PC-9 (cell line): ENCODE measurements around the gene FAM234A. TPM values are rescaled to one million over a fixed set of nuclear protein-coding genes. Genes with fewer than 3 reads are reported as not detected.
"Not testable (repeated sequence)": the region's sequence is repeated elsewhere in the genome, so short reads cannot be mapped to it uniquely, and the experiment has no call there.

ENCODE experiments used
- BruUV-seq: library from RNA; stranded (reverse); fragments of 400-500 nt; replicated peaks from 2 replicates; lab custom pipeline; 2021; lab: Mats Ljungman, UMichigan
- CTCF ChIA-PET: fragments of 300-600 bp; sonication (Branson Sonifier 250); formaldehyde crosslinking; loops from one replicate; lab custom pipeline; 2022; ENCODE audit warnings: antibody characterized with exemption; lab: Charles Lee
- POLR2A ChIA-PET: fragments of 300-600 bp; sonication (Branson Sonifier 250); formaldehyde crosslinking; loops from one replicate; lab custom pipeline; 2022; ENCODE audit warnings: antibody characterized with exemption; ENCODE audit not compliant: unreplicated experiment; lab: Charles Lee
- DNase-seq, 2 experiments: peaks; one replicate each; pipeline versions ENCODE4 v3.0.0 to v3.0.0-alpha.2; 2015 to 2022; ENCODE audit warnings: mixed read lengths in 1 of 2
- H2AFZ ChIP-seq: fragments of 200-600 bp; sonication (generic); 2 replicates; pipeline ENCODE4 v1.8.1; 2017; ENCODE audit warnings: antibody characterized with exemption
- H3F3A ChIP-seq: fragments of 200-600 bp; sonication (generic); 2 replicates; pipeline ENCODE4 v1.8.1; 2017; ENCODE audit warnings: antibody characterized with exemption, mild to moderate bottlenecking, low read depth; ENCODE audit not compliant: insufficient read depth
- H3K27ac ChIP-seq: fragments of 200-600 bp; sonication (generic); 2 replicates; pipeline ENCODE4 v1.6.1; 2016; ENCODE audit warnings: mixed run types
- H3K27me3 ChIP-seq: fragments of 200-600 bp; sonication (generic); 2 replicates; pipeline ENCODE4 v1.6.1; 2016; ENCODE audit warnings: low read depth, mixed run types; ENCODE audit not compliant: insufficient read depth
- H3K36me3 ChIP-seq: fragments of 200-600 bp; sonication (generic); 2 replicates; pipeline ENCODE4 v1.6.1; 2016; ENCODE audit warnings: low read depth, mixed run types
- H3K4me1 ChIP-seq: fragments of 200-600 bp; sonication (generic); replicated peaks from 2 replicates; pipeline ENCODE4 v1.6.1; 2016; ENCODE audit warnings: mixed run types; ENCODE audit not compliant: insufficient read depth
- H3K4me2 ChIP-seq: fragments of 200-600 bp; sonication (generic); 2 replicates; pipeline ENCODE4 v1.6.1; 2017; ENCODE audit warnings: mixed run types
- H3K4me3 ChIP-seq: fragments of 200-600 bp; sonication (generic); 2 replicates; pipeline ENCODE4 v1.6.1; 2016; ENCODE audit warnings: mixed run types
- H3K79me2 ChIP-seq: fragments of 200-600 bp; sonication (generic); 2 replicates; pipeline ENCODE4 v1.6.1; 2017; ENCODE audit warnings: low read depth, mixed run types
- H3K9me2 ChIP-seq: fragments of 200-600 bp; sonication (generic); 2 replicates; pipeline ENCODE4 v1.8.1; 2017; ENCODE audit warnings: mild to moderate bottlenecking; ENCODE audit not compliant: insufficient read depth
- H3K9me3 ChIP-seq: fragments of 200-600 bp; sonication (generic); 2 replicates; pipeline ENCODE4 v1.8.1; 2016; ENCODE audit warnings: low read depth; ENCODE audit not compliant: insufficient read depth
- H4K20me1 ChIP-seq: fragments of 200-600 bp; sonication (generic); 2 replicates; pipeline ENCODE4 v1.8.1; 2017; ENCODE audit not compliant: insufficient read depth
- EZH2 ChIP-seq: fragments of 200-600 bp; sonication (generic); IDR thresholded peaks from 2 replicates; pipeline ENCODE4 v1.8.0; 2017; ENCODE audit warnings: antibody characterized with exemption, low read depth
- intact Hi-C: fragments of 100-400 bp; cut with micrococcal nuclease; formaldehyde crosslinking; loops from one replicate; pipeline ENCODE4 v1.10.0; 2022; ENCODE audit not compliant: unreplicated experiment
- total RNA-seq: library from RNA; stranded (reverse); gene quantifications from 2 replicates; pipeline ENCODE4 v1.2.3, GENCODE V29; 2021
- TF ChIP-seq, protein P1 (sequence below): fragments of 200-600 bp; sonication (generic); conservative IDR thresholded peaks from 2 replicates; pipeline ENCODE4 v1.6.1; 2017; ENCODE audit warnings: mixed run types, antibody characterized with exemption, mild to moderate bottlenecking, moderate library complexity

Gene FAM234A
- total RNA-seq, 1 experiment from 2014 or later, result 131 TPM

DNA sequence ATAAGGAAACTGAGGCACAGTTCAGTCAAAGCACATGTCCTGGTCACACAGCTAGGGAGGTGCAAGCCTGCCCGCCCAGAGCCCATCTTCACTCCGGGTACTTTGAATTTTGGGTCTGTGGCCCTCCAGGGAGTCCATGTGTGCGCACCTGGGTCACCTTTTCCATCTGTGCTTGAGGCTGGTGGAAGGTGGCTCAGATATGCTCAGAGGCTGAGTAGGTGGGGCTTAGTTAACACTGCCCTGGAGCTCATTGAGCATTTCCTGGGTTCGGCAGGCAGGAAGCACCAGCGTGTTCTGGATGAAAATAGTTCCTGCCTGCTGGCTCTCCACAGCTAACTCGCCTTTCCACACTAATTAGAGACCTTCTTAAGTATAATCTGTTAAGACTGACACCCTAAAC, 19.2 kb downstream of the FAM234A start:
- TF ChIP-seq EZH2, result no peak
- TF ChIP-seq, protein P1, sequence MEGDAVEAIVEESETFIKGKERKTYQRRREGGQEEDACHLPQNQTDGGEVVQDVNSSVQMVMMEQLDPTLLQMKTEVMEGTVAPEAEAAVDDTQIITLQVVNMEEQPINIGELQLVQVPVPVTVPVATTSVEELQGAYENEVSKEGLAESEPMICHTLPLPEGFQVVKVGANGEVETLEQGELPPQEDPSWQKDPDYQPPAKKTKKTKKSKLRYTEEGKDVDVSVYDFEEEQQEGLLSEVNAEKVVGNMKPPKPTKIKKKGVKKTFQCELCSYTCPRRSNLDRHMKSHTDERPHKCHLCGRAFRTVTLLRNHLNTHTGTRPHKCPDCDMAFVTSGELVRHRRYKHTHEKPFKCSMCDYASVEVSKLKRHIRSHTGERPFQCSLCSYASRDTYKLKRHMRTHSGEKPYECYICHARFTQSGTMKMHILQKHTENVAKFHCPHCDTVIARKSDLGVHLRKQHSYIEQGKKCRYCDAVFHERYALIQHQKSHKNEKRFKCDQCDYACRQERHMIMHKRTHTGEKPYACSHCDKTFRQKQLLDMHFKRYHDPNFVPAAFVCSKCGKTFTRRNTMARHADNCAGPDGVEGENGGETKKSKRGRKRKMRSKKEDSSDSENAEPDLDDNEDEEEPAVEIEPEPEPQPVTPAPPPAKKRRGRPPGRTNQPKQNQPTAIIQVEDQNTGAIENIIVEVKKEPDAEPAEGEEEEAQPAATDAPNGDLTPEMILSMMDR, result no peak
- H3K27ac ChIP-seq, result no peak overlapping the region
- no peak overlapping the region for H2AFZ ChIP-seq
- H3K4me3 ChIP-seq, result no peak overlapping the region
- ChIA-PET POLR2A (interaction anchor here (0.7 kb wide), 1 partner anchor 13 kb away, joined by 3 read pairs; no protein-coding TSS in a partner anchor), CTCF (no interaction called here)
- no peaks in the 10 kb centered on the region for H3K9me2 ChIP-seq
- no peak overlapping the region for H3K4me2 ChIP-seq
- BruUV-seq, result no TSS peak
- intact Hi-C loops, result no loop called here
- no peaks in the 10 kb centered on the region for H3K79me2 ChIP-seq
- no peaks in the 10 kb centered on the region for H4K20me1 ChIP-seq
- H3F3A ChIP-seq, result no peaks in the 10 kb centered on the region
- no peaks in the 10 kb centered on the region for H3K9me3 ChIP-seq
- H3K27me3 ChIP-seq, result no peaks in the 10 kb centered on the region
- peaks cover 14% of the 10 kb centered on the region; the same call in 1 of the 2 replicates for H3K4me1 ChIP-seq
- DNase-seq, result no peak
- H3K36me3 ChIP-seq, result no peaks in the 10 kb centered on the region

DNA sequence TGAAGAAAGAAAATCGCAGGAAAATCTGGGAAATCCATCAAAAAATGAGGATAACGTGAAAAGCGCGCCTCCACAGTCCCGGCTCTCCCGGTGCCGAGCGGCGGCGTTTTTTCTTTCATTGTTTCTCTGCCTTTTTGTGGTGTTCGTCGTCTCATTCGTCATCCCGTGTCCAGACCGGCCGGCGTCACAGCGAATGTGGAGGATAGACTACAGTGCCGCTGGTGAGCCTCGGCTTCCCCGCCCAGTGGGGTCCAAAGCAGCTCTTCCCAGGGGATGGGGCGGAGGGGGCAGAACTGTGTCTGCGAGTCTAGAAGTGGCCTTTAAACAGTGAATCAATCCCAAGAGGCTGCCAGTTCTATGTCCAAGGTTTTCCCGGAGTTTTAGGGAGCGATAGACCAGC, 19.8 kb downstream of the FAM234A start:
- Histone ChIP-seq H3K4me3 (no peak overlapping the region), H4K20me1 (no peaks in the 10 kb centered on the region), H2AFZ (no peak overlapping the region), H3K27me3 (no peaks in the 10 kb centered on the region), H3K36me3 (no peaks in the 10 kb centered on the region), H3F3A (no peaks in the 10 kb centered on the region), H3K9me2 (no peaks in the 10 kb centered on the region), H3K4me1 (peaks cover 14% of the 10 kb centered on the region; the same call in 1 of the 2 replicates), H3K9me3 (no peaks in the 10 kb centered on the region), H3K27ac (no peak overlapping the region), H3K79me2 (no peaks in the 10 kb centered on the region), H3K4me2 (no peak overlapping the region)
- no TSS peak for BruUV-seq
- CTCF ChIA-PET, result no interaction called here
- POLR2A ChIA-PET, result interaction anchor here (0.6 kb wide), 1 partner anchor 92 kb away, joined by 3 read pairs; no protein-coding TSS in a partner anchor
- DNase-seq, result no peak
- TF ChIP-seq, protein P1, result no peak
- no peak for TF ChIP-seq EZH2
- intact Hi-C loops, result no loop called here

DNA sequence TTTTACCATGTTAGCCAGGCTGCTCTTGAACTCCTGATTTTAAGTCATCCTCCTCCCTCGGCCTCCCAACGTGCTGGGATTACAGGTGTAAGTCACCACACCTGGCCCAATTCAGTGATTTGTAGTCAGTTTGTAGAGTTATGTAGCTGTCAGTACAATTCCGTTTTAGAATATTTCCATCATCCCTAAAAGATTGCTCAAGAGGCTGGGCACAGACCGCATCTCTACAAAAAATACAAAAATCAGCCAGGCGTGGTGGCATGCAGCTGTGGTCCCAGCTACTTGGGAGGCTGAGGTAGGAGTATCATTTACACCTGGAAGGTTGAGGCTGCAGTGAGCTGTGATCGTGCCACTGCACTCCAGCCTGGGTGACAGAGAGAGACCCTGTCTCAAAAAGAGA, 20.6 kb downstream of the FAM234A start:
- no peaks in the 10 kb centered on the region for H3K79me2 ChIP-seq
- BruUV-seq, result no TSS peak
- no peak overlapping the region for H3K27ac ChIP-seq
- H3F3A ChIP-seq, result no peaks in the 10 kb centered on the region
- no peaks in the 10 kb centered on the region for H4K20me1 ChIP-seq
- no peak overlapping the region for H2AFZ ChIP-seq
- no peak for DNase-seq
- no peaks in the 10 kb centered on the region for H3K9me3 ChIP-seq
- no peaks in the 10 kb centered on the region for H3K9me2 ChIP-seq
- H3K36me3 ChIP-seq, result no peaks in the 10 kb centered on the region
- POLR2A ChIA-PET, result interaction anchor here (0.6 to 0.7 kb wide), 2 partner anchors 91 to 125 kb away, joined by 3 read pairs; no protein-coding TSS in a partner anchor
- intact Hi-C loops, result no loop called here
- no peak overlapping the region for H3K4me2 ChIP-seq
- CTCF ChIA-PET, result no interaction called here
- no peaks in the 10 kb centered on the region for H3K27me3 ChIP-seq
- TF ChIP-seq, protein P1, result no peak
- TF ChIP-seq EZH2, result no peak
- H3K4me1 ChIP-seq, result peaks cover 12% of the 10 kb centered on the region; the same call in 1 of the 2 replicates
- H3K4me3 ChIP-seq, result no peak overlapping the region

DNA sequence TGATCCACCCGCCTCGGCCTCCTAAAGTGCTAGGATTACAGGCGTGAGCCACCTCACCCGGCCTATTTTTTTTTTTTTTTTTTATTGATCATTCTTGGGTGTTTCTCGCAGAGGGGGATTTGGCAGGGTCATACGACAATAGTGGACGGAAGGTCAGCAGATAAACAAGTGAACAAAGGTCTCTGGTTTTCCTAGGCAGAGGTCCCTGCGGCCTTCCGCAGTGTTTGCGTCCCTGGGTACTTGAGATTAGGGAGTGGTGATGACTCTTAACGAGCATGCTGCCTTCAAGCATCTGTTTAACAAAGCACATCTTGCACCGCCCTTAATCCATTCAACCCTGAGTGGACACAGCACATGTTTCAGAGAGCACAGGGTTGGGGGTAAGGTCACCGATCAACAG, 23.5 kb downstream of the FAM234A start:
- not testable (repeated sequence) for H3K36me3 ChIP-seq, BruUV-seq

More for the DNA sequence above, 23.5 kb downstream of the FAM234A start:
- H4K20me1 ChIP-seq, DNase-seq, H3K9me2 ChIP-seq, H3K4me3 ChIP-seq, H3K27ac ChIP-seq, H3K4me2 ChIP-seq, H2AFZ ChIP-seq, POLR2A ChIA-PET, H3F3A ChIP-seq, H3K9me3 ChIP-seq, H3K79me2 ChIP-seq, H3K27me3 ChIP-seq, CTCF ChIA-PET, intact Hi-C loops, H3K4me1 ChIP-seq: not testable (repeated sequence)
